ENCODE results near the gene RTKN.

- no peak for TF ChIP-seq CTCF (IDR thresholded peaks at IDR 0.05)
- no peak for TF ChIP-seq EP300 (IDR thresholded peaks at IDR 0.05)
- no peak for TF ChIP-seq POLR2A (IDR thresholded peaks at IDR 0.05)
- peak in 1 of 2 donors; percentile 23 for TF ChIP-seq POLR2AphosphoS5 (IDR thresholded peaks at IDR 0.05)
Measured at GRCh38 chr2:74383254-74383653, 58.5 kb downstream of the RTKN start.

Data from upper lobe of left lung (tissue), 4 donors.